ENCODE data around the gene ITGA3.
A peak's percentile ranks its signal among the peaks of the same experiment; 100 is the strongest.

Gene ITGA3

DNA sequence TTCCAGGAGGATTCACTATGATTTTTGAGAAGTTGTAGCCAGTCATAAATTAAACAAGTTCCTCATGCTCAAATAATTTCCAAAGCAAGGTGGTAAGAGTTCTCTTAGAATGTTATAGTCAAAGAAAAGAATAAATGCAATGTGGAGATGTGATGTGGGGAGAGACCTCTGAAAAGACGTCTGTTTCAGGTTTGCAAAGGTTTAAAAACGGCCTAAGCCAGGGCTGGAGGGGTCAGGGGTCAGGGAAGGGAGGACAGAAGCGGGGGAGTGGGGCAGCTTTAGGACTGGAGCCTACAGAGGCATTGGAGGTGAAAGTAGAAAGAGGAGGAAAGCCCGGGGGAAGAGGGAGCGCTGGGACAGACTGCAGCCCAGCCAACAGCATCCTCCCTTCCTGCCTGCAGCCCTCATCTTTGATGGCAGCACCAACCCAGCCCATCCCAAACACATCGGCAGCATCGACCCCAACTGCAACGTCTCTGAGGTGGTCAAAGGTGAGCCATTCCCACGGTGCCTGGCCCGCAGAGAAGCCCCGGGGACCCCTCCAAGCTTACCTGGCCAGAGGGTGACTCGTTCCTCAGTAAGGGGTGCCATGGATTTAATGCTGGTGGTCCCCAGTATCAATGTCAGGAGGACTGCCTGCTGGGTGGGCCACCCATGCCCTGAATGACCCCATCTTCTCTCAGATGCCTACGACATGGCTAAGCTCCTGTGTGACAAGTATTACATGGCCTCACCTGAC is 50.7 kb downstream of the ITGA3 start:
- H3K27ac ChIP-seq = peak overlapping the region; percentile 91
- DNase-seq (ENCODE audit: low spot score) = no peak
- POLR2A ChIA-PET (ENCODE audit: low non-redundant PET) = interaction anchor here (0.5 kb wide), 1 partner anchor 20 kb away, joined by 3 read pairs; no protein-coding TSS in a partner anchor
- no peak for TF ChIP-seq CTCF (conservative IDR thresholded peaks at IDR 0.05; ENCODE audit: low read depth)
- CTCF ChIA-PET = interaction anchor here (1.0 kb wide), 1 partner anchor 12 kb away, joined by 4 read pairs; no protein-coding TSS in a partner anchor

GRCh38 chr17:50107790-50108414 is 52.0 kb downstream of the ITGA3 start:
- ChIA-PET CTCF (interaction anchor here (0.7 to 1.6 kb wide), 4 partner anchors 14 to 184 kb away, joined by 3 to 4 read pairs (median 3); no protein-coding TSS in a partner anchor), POLR2A (ENCODE audit: low non-redundant PET) (interaction anchor here (0.7 kb wide), 1 partner anchor 87 kb away, joined by 3 read pairs; no protein-coding TSS in a partner anchor)
- TF ChIP-seq CTCF (conservative IDR thresholded peaks at IDR 0.05; ENCODE audit: low read depth) = no peak
- peak; percentile 91 for DNase-seq (ENCODE audit: low spot score)
- H3K27ac ChIP-seq = peak overlapping the region; percentile 91

DNA sequence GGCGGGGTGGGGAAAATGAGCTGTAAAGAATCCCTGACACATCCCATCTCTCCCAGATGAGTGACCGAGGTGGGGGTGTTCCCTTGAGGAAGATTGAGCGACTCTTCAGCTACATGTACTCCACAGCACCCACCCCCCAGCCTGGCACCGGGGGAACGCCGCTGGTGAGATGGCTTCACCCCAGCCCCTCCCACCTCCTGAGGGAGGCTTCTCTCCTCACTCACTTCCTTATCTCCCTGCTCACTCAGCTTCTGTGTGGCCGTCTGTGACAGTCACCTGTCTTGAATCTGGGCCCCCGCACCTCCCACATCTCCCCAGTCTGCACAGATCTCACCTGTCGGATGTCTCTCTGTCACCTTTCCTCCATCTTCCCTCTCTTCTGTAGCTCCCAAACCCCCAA is 52.6 kb downstream of the ITGA3 start:
- ChIA-PET POLR2A (ENCODE audit: low non-redundant PET) (interaction anchor here (0.6 kb wide), 1 partner anchor 40 kb away, joined by 3 read pairs; no protein-coding TSS in a partner anchor), CTCF (interaction anchor here (0.6 to 1.6 kb wide), 6 partner anchors 9 to 30 kb away, joined by 3 to 4 read pairs (median 3); no protein-coding TSS in a partner anchor)
- TF ChIP-seq CTCF (conservative IDR thresholded peaks at IDR 0.05; ENCODE audit: low read depth) = no peak
- DNase-seq (ENCODE audit: low spot score) = no peak
- H3K27ac ChIP-seq = peak overlapping the region; percentile 91

GRCh38 chr17:50109207-50109606 is 53.3 kb downstream of the ITGA3 start:
- peak overlapping the region; percentile 91 for H3K27ac ChIP-seq
- TF ChIP-seq CTCF (conservative IDR thresholded peaks at IDR 0.05; ENCODE audit: low read depth) = no peak
- DNase-seq (ENCODE audit: low spot score) = no peak
- POLR2A ChIA-PET (ENCODE audit: low non-redundant PET) = interaction anchor here (0.6 kb wide), 1 partner anchor 40 kb away, joined by 3 read pairs; no protein-coding TSS in a partner anchor
- CTCF ChIA-PET = interaction anchor here (1.1 to 1.6 kb wide), 2 partner anchors 10 to 15 kb away, joined by 3 to 4 read pairs; no protein-coding TSS in a partner anchor

DNA sequence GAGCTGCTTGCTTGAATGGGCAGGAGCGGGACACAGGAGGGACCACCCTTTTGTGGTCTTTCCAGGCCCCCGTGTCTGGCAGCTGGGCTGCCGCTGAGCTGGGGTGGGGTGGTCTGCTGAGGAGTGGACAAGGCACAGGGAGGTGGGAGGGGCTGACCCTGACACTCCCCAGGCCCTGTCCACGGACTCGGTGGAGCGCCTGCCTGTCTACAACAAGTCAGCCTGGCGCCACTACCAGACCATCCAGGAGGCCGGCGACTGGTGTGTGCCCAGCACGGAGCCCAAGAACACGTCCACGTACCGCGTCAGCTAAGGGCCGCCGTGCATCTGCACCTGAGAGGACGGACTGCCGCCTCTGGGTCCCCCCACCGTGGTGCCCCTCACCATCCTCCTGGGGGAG is 53.9 kb downstream of the ITGA3 start:
- POLR2A ChIA-PET (ENCODE audit: low non-redundant PET) = no interaction called here
- CTCF ChIA-PET = interaction anchor here (1.1 to 1.6 kb wide), 2 partner anchors 9 to 16 kb away, joined by 3 to 4 read pairs; no protein-coding TSS in a partner anchor
- H3K27ac ChIP-seq = peak overlapping the region; percentile 91
- TF ChIP-seq CTCF (conservative IDR thresholded peaks at IDR 0.05; ENCODE audit: low read depth) = no peak
- no peak for DNase-seq (ENCODE audit: low spot score)
